Liver (tissue), 9 donors: ENCODE results near the gene CREB3L2. TPM values are rescaled to one million over a fixed set of nuclear protein-coding genes. Genes with fewer than 3 reads are reported as not detected.

Experiments used
- DNase-seq: peaks from one replicate; pipeline ENCODE4 v3.0.0-alpha.2; 2017; ENCODE audit warnings: low spot score
- H3K27ac ChIP-seq, 2 donors: one replicate each; pipeline ENCODE4 v1.7.0; 2013; ENCODE audit warnings: inconsistent platforms in 2 of 2, low read length in 2 of 2, control low read depth in 1 of 2, low read depth in 1 of 2, mild to moderate bottlenecking in 1 of 2
- H3K27me3 ChIP-seq, 4 donors: one replicate each; pipeline versions ENCODE4 v1.6.1 to v1.7.0; 2013; ENCODE audit warnings: low read length in 3 of 4, inconsistent platforms in 1 of 4, mild to moderate bottlenecking in 1 of 4, moderate library complexity in 1 of 4; ENCODE audit not compliant: control insufficient read depth in 4 of 4, insufficient read depth in 4 of 4
- H3K36me3 ChIP-seq, 4 donors: one replicate each; pipeline versions ENCODE4 v1.6.1 to v1.7.0; 2013; ENCODE audit warnings: low read length in 3 of 4, mild to moderate bottlenecking in 3 of 4, low read depth in 1 of 4, moderate library complexity in 1 of 4; ENCODE audit not compliant: control insufficient read depth in 4 of 4, insufficient read depth in 3 of 4
- H3K4me1 ChIP-seq, 4 donors: one replicate each; pipeline versions ENCODE4 v1.6.1 to v1.7.0; 2013; ENCODE audit warnings: low read length in 3 of 4, mild to moderate bottlenecking in 3 of 4, moderate library complexity in 1 of 4; ENCODE audit not compliant: control insufficient read depth in 4 of 4, insufficient read depth in 4 of 4
- H3K4me3 ChIP-seq, 3 donors: one replicate each; pipeline versions ENCODE4 v1.6.1 to v1.7.0; 2013; ENCODE audit warnings: low read length in 3 of 3, control low read depth in 1 of 3, low read depth in 1 of 3, mild to moderate bottlenecking in 1 of 3
- H3K9ac ChIP-seq, 2 donors: one replicate each; pipeline ENCODE4 v1.7.0; 2013; ENCODE audit warnings: low read length in 2 of 2, mild to moderate bottlenecking in 2 of 2, moderate library complexity in 2 of 2, control low read depth in 1 of 2, low read depth in 1 of 2
- H3K9me3 ChIP-seq, 4 donors: one replicate each; pipeline versions ENCODE4 v1.6.1 to v1.7.0; 2013; ENCODE audit warnings: low read length in 3 of 4; ENCODE audit not compliant: control insufficient read depth in 4 of 4
- ATF3 ChIP-seq: IDR thresholded peaks from 2 replicates; pipeline ENCODE4 v1.6.1; 2016; ENCODE audit warnings: antibody characterized with exemption
- CTCF ChIP-seq: fragments of 150-350 bp; IDR thresholded peaks from 2 replicates; pipeline ENCODE4 v1.5.1; 2017; ENCODE audit warnings: improper control_type of control experiment, low read depth, low read length; ENCODE audit not compliant: missing input control
- FOXA1 ChIP-seq: IDR thresholded peaks from 2 replicates; pipeline ENCODE4 v1.6.1; 2016; ENCODE audit warnings: antibody characterized with exemption
- FOXA2 ChIP-seq: IDR thresholded peaks from 2 replicates; pipeline ENCODE4 v1.6.1; 2016; ENCODE audit warnings: antibody characterized with exemption
- GABPA ChIP-seq, 2 donors: IDR thresholded peaks in 1 of 2; conservative IDR thresholded peaks in 1 of 2; 2 replicates each; pipeline ENCODE4 v1.6.1; 2016; ENCODE audit warnings: antibody characterized with exemption in 2 of 2, mild to moderate bottlenecking in 1 of 2, moderate library complexity in 1 of 2
- HNF4A ChIP-seq, 2 donors: conservative IDR thresholded peaks; 2 replicates each; pipeline ENCODE4 v1.6.1; 2016; ENCODE audit warnings: antibody characterized with exemption in 2 of 2, mild to moderate bottlenecking in 2 of 2
- MAX ChIP-seq: IDR thresholded peaks from 2 replicates; pipeline ENCODE4 v1.6.1; 2016; ENCODE audit warnings: antibody characterized with exemption
- NR2F2 ChIP-seq: IDR thresholded peaks from 2 replicates; pipeline ENCODE4 v1.6.1; 2016; ENCODE audit warnings: antibody characterized with exemption
- REST ChIP-seq: IDR thresholded peaks from 2 replicates; pipeline ENCODE4 v1.6.1; 2016; ENCODE audit warnings: antibody characterized with exemption, mild to moderate bottlenecking
- RXRA ChIP-seq, 2 donors: IDR thresholded peaks; 2 replicates each; pipeline ENCODE4 v1.6.1; 2017 to 2018; ENCODE audit warnings: antibody characterized with exemption in 2 of 2, mild to moderate bottlenecking in 1 of 2
- SP1 ChIP-seq: IDR thresholded peaks from 2 replicates; pipeline ENCODE4 v1.6.1; 2018; ENCODE audit warnings: antibody characterized with exemption, mild to moderate bottlenecking
- TAF1 ChIP-seq: conservative IDR thresholded peaks from 2 replicates; pipeline ENCODE4 v1.6.1; 2016; ENCODE audit warnings: antibody characterized with exemption, mild to moderate bottlenecking
- ZBTB33 ChIP-seq: IDR thresholded peaks from 2 replicates; pipeline ENCODE4 v1.6.1; 2016; ENCODE audit warnings: antibody characterized with exemption
- WGBS: extraction: QIAGEN DNeasy Blood & Tissue Kit; methylation state at CpG from one replicate; pipeline ENCODE4 v1.1.7; 2013; 5-methylcytosine and 5-hydroxymethylcytosine counted together
- polyA plus RNA-seq, 2 donors: library from polyadenylated mRNA; stranded (reverse) in 1 of 2; unstranded in 1 of 2; fragments of 200-250 nt in 1 of 2; fragments of >200 nt in 1 of 2; fragmentation: Nextera tagmentation in 1 of 2; extraction: Ambion mirVana in 1 of 2; gene quantifications; one replicate each; pipeline versions ENCODE4 v1.2.1 to v1.2.3, GENCODE V29; 2013 to 2015
- total RNA-seq, 2 donors: library from RNA; depleted of rRNA; stranded (reverse); fragments of >200 nt; gene quantifications; one replicate each; pipeline ENCODE4 v1.2.3, GENCODE V29; 2014
- donor health status: healthy.
- donor health status: healthy.
- donor health status: healthy.
- donor health status: healthy.
- donor health status: healthy.

Gene CREB3L2
- total and polyA plus RNA-seq, 4 donors, result 6.7 to 16.6 (median 9.9) TPM

GRCh38 chr7:137943132-137943551 is 58.7 kb downstream of the CREB3L2 start:
- no peak for DNase-seq

GRCh38 chr7:137942484-137943115 is 59.3 kb downstream of the CREB3L2 start:
- no peaks in the 10 kb centered on the region for H3K27me3 ChIP-seq
- no peak overlapping the region for H3K9ac ChIP-seq
- H3K4me3 ChIP-seq, result no peak overlapping the region
- peaks cover 7 to 33% (median 15%) of the 10 kb centered on the region in 4 donors for H3K4me1 ChIP-seq
- H3K9me3 ChIP-seq, result no peaks in the 10 kb centered on the region
- no peak overlapping the region for H3K27ac ChIP-seq
- no peaks in the 10 kb centered on the region for H3K36me3 ChIP-seq
- DNase-seq, result no peak
- TF ChIP-seq FOXA2 (no peak), FOXA1 (no peak), CTCF (no peak), HNF4A (conservative IDR thresholded peaks at IDR 0.05) (no peak), SP1 (no peak), MAX (no peak)
- WGBS, result 58% methylated on average over 4 of the region's 4 CpGs

More at GRCh38 chr7:137943132-137943551, 58.7 kb downstream of the CREB3L2 start:
- Histone ChIP-seq H3K4me1 (peaks cover 7 to 37% (median 15%) of the 10 kb centered on the region in 4 donors), H3K4me3 (no peak overlapping the region), H3K9ac (no peak overlapping the region), H3K9me3 (no peaks in the 10 kb centered on the region), H3K27me3 (no peaks in the 10 kb centered on the region), H3K36me3 (no peaks in the 10 kb centered on the region), H3K27ac (no peak overlapping the region)
- WGBS, result 94% methylated on average over 2 of the region's 2 CpGs
- no peak for TF ChIP-seq REST
- TF ChIP-seq NR2F2, result peak; percentile 93

GRCh38 chr7:137940656-137941518 is 61.0 kb downstream of the CREB3L2 start:
- H3K4me3 ChIP-seq, result no peak overlapping the region
- peaks cover 7 to 45% (median 17%) of the 10 kb centered on the region in 4 donors for H3K4me1 ChIP-seq
- no peak overlapping the region for H3K9ac ChIP-seq
- no peaks in the 10 kb centered on the region for H3K9me3 ChIP-seq
- H3K27ac ChIP-seq, result no peak overlapping the region
- no peak for DNase-seq
- no peaks in the 10 kb centered on the region for H3K36me3 ChIP-seq
- no peaks in the 10 kb centered on the region for H3K27me3 ChIP-seq
- WGBS, result 75% methylated on average over 11 of the region's 11 CpGs
- TF ChIP-seq MAX (no peak), NR2F2 (no peak), HNF4A (conservative IDR thresholded peaks at IDR 0.05) (peak; percentile 38 to 53), RXRA (IDR thresholded peaks at IDR 0.05) (peak in 1 of 2 donors; percentile 7), FOXA2 (no peak), GABPA (IDR thresholded peaks at IDR 0.05 in 1 of 2, conservative IDR thresholded peaks at IDR 0.05 in 1 of 2) (no peak), ATF3 (no peak), ZBTB33 (no peak), TAF1 (no peak)
